D721Med (cell line): ENCODE results near the gene ACER1.
"Not testable (repeated sequence)": the region's sequence is repeated elsewhere in the genome, so short reads cannot be mapped to it uniquely, and the experiment has no call there.

ENCODE experiments used
- DNase-seq: peaks from one replicate; pipeline ENCODE4 v3.0.0; 2011; ENCODE audit warnings: low spot score; ENCODE audit not compliant: insufficient read length
- FAIRE-seq: peaks from 2 replicates; lab custom pipeline; 2011; peaks lifted over from hg19 to GRCh38; lab: Jason Lieb, UNC
- CTCF ChIP-seq: IDR thresholded peaks from 2 replicates; pipeline ENCODE4 v1.5.1; 2012; ENCODE audit warnings: mild to moderate bottlenecking, control low read depth; ENCODE audit not compliant: insufficient read depth; ENCODE audit errors: missing control alignments

Gene ACER1

GRCh38 chr19:6312018-6312417 lies 21.4 kb downstream of the ACER1 start:
- FAIRE-seq (no peak), DNase-seq (no peak)
- no peak for TF ChIP-seq CTCF

- no peak for TF ChIP-seq CTCF
- FAIRE-seq (no peak), DNase-seq (no peak)
These were observed 35.0 kb downstream of the ACER1 start for GRCh38 chr19:6298413-6298812.

- FAIRE-seq: no peak
- TF ChIP-seq CTCF: no peak
- no peak for DNase-seq
These were observed 36.2 kb downstream of the ACER1 start for GRCh38 chr19:6297202-6297601.

- no peak for TF ChIP-seq CTCF
- no peak for FAIRE-seq
- DNase-seq: no peak
These were observed 41.4 kb downstream of the ACER1 start for GRCh38 chr19:6292006-6292405.

GRCh38 chr19:6288737-6289136 lies 44.7 kb downstream of the ACER1 start:
- TF ChIP-seq CTCF: no peak
- DNase-seq: no peak
- FAIRE-seq: no peak

GRCh38 chr19:6287269-6287885 lies 46.0 kb downstream of the ACER1 start:
- DNase-seq: no peak
- no peak for FAIRE-seq
- TF ChIP-seq CTCF: no peak

- no peak for FAIRE-seq
- TF ChIP-seq CTCF: no peak
- DNase-seq: no peak
These were observed 46.7 kb downstream of the ACER1 start for GRCh38 chr19:6286676-6287075.

- DNase-seq, FAIRE-seq: not testable (repeated sequence)
These were observed 51.0 kb downstream of the ACER1 start for GRCh38 chr19:6282393-6282792.
